SK-N-SH treated with all-trans-retinoic acid at 6 μM for 48 hours (cell line): Measurements from ENCODE around the gene PTPDC1.

ENCODE experiments used
- OSR1 ChIP-seq: fragments of 250-450 bp; sonication (Bioruptor Pico); IDR thresholded peaks from 2 replicates; pipeline ENCODE4 v1.8.0; 2022; ENCODE audit warnings: moderate library complexity, mild to moderate bottlenecking, inconsistent platforms
- PPARA ChIP-seq: fragments of 250-450 bp; sonication (Bioruptor Pico); IDR thresholded peaks from 2 replicates; pipeline ENCODE4 v1.5.0; 2020; ENCODE audit warnings: mild to moderate bottlenecking, borderline replicate concordance
- ZFP3 ChIP-seq: fragments of 250-450 bp; sonication (Bioruptor Pico); IDR thresholded peaks from 2 replicates; pipeline ENCODE4 v1.5.0; 2020; ENCODE audit warnings: mild to moderate bottlenecking, moderate library complexity

GRCh38 chr9:94127806-94128205 is 43.5 kb downstream of the PTPDC1 start:
- TF ChIP-seq ZFP3 (CRISPR knock-in tag) (no peak), OSR1 (CRISPR knock-in tag) (no peak), PPARA (CRISPR knock-in tag) (no peak)
